ENCODE results near the gene SOX13. TPM values are rescaled to one million over a fixed set of nuclear protein-coding genes. Genes with fewer than 3 reads are reported as not detected.

SOX13 gene
- total RNA-seq, 1 donor from 2014 or later: 12.5 TPM

DNA sequence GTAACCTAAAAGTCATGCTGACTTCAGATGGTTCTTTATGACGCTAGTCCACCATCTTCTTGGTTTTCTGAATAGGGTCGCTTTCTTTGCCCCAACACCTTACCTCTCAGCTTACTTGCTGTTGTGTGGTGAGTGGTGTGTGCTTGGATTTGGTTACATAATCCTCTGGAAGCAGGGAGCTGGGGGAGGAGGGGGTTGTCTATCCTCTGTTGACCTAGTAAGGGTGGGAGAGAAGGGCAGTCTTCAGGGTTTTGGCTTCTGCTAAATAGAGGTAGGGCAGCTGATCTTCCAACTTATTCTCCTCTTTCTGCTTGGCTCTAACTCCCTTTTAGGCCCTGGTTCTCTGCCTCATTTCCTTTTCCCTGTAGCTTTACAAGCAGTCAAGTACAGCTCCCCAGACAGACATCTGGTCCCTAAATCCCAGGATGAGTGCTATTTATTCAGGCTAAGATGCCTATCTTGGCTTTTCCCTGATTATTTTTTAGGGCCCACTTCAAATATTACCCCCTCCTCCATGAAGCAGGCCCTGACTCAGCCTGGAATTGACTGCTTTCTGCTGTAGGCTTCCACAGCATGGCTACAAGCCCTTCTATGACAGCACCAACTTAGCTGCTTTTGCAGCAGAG, 99.6 kb downstream of the SOX13 start:
- peaks cover 13% of the 10 kb centered on the region for H3K9me3 Mint-ChIP-seq (ENCODE audit: unreplicated experiment)
- H3K27me3 Mint-ChIP-seq (ENCODE audit: unreplicated experiment): peaks cover 14% of the 10 kb centered on the region
- no peak overlapping the region for H3K4me3 Mint-ChIP-seq (ENCODE audit: unreplicated experiment)
- TF ChIP-seq, protein P1, sequence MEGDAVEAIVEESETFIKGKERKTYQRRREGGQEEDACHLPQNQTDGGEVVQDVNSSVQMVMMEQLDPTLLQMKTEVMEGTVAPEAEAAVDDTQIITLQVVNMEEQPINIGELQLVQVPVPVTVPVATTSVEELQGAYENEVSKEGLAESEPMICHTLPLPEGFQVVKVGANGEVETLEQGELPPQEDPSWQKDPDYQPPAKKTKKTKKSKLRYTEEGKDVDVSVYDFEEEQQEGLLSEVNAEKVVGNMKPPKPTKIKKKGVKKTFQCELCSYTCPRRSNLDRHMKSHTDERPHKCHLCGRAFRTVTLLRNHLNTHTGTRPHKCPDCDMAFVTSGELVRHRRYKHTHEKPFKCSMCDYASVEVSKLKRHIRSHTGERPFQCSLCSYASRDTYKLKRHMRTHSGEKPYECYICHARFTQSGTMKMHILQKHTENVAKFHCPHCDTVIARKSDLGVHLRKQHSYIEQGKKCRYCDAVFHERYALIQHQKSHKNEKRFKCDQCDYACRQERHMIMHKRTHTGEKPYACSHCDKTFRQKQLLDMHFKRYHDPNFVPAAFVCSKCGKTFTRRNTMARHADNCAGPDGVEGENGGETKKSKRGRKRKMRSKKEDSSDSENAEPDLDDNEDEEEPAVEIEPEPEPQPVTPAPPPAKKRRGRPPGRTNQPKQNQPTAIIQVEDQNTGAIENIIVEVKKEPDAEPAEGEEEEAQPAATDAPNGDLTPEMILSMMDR (IDR thresholded peaks at IDR 0.05): no peak
- H3K27ac Mint-ChIP-seq (ENCODE audit: unreplicated experiment): no peak overlapping the region
- no peaks in the 10 kb centered on the region for H3K36me3 Mint-ChIP-seq (ENCODE audit: unreplicated experiment)
- H3K4me1 Mint-ChIP-seq (ENCODE audit: unreplicated experiment): no peaks in the 10 kb centered on the region
- DNase-seq (ENCODE audit: extremely low spot score, unreplicated experiment): no peak

DNA sequence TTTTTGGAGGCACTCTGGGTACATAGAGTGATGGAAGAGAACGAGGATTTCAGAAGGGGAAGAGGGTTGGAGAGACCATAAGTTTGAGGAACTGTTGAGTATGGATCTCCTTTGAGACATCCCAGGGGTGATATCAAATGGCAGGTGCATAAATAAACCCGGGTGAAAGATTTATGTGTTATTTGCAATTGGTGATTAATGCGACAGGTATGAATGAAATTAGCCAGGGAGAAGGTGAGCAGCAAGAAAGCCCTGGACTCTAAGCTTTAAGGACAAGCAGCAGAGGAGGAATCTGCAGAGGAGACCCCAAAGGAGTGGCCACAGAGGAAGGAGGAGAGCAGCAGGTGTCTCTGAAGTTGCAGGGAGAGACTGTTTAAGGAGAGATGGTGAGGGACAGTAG, 102.0 kb downstream of the SOX13 start:
- H3K36me3 Mint-ChIP-seq (ENCODE audit: unreplicated experiment): no peaks in the 10 kb centered on the region
- no peak for DNase-seq (ENCODE audit: extremely low spot score, unreplicated experiment)
- H3K27me3 Mint-ChIP-seq (ENCODE audit: unreplicated experiment): peaks cover 26% of the 10 kb centered on the region
- TF ChIP-seq, protein P1 (IDR thresholded peaks at IDR 0.05): no peak
- H3K27ac Mint-ChIP-seq (ENCODE audit: unreplicated experiment): no peak overlapping the region
- H3K4me1 Mint-ChIP-seq (ENCODE audit: unreplicated experiment): no peaks in the 10 kb centered on the region
- H3K9me3 Mint-ChIP-seq (ENCODE audit: unreplicated experiment): peaks cover 8% of the 10 kb centered on the region
- no peak overlapping the region for H3K4me3 Mint-ChIP-seq (ENCODE audit: unreplicated experiment)

DNA sequence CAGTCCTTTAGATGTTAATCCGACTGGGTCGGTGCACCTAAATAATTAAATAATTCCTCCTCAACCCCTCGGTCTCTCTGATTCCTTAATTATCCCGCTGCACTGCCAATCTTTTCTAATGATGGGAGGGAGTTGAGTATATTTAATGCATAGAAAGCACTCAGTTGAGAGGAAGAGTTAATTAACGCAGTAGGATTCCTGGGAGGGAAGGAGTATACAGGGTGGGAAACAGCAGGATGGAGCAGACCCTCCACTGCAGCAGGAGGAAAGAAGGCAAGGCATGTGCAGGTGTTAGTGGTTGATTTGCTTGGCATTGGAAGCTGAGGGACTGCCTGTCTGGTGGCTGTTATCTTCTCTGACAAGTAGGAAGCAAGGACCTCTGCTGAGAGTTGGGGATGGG, 103.1 kb downstream of the SOX13 start:
- no peak for DNase-seq (ENCODE audit: extremely low spot score, unreplicated experiment)
- TF ChIP-seq, protein P1 (IDR thresholded peaks at IDR 0.05): no peak
- no peak overlapping the region for H3K27ac Mint-ChIP-seq (ENCODE audit: unreplicated experiment)
- no peak overlapping the region for H3K4me3 Mint-ChIP-seq (ENCODE audit: unreplicated experiment)
- H3K27me3 Mint-ChIP-seq (ENCODE audit: unreplicated experiment): peaks cover 30% of the 10 kb centered on the region
- no peaks in the 10 kb centered on the region for H3K36me3 Mint-ChIP-seq (ENCODE audit: unreplicated experiment)
- no peaks in the 10 kb centered on the region for H3K4me1 Mint-ChIP-seq (ENCODE audit: unreplicated experiment)
- no peaks in the 10 kb centered on the region for H3K9me3 Mint-ChIP-seq (ENCODE audit: unreplicated experiment)

DNA sequence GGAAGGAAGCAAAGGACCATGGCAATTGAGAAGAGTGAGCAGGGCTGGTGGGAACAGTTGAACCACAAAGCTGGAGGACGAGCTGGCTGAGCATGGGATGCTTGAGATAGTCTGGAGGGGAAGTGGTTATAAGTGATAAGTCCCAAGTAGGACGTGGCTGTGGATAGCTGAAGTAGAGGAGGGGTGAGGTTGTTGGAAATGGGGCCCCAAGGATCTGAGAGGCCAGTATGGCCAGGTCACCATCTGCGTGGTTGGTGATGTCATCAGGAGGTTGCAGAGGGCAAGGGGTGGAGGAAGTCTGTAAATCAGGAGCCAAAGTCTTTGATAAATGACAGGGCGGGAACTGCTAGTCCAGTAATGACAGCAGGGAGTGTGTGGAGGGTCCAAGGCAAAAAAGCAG, 104.2 kb downstream of the SOX13 start:
- Mint-ChIP-seq H3K27ac (ENCODE audit: unreplicated experiment) (no peak overlapping the region), H3K27me3 (ENCODE audit: unreplicated experiment) (peaks cover 37% of the 10 kb centered on the region), H3K9me3 (ENCODE audit: unreplicated experiment) (no peaks in the 10 kb centered on the region), H3K4me3 (ENCODE audit: unreplicated experiment) (no peak overlapping the region), H3K36me3 (ENCODE audit: unreplicated experiment) (no peaks in the 10 kb centered on the region), H3K4me1 (ENCODE audit: unreplicated experiment) (no peaks in the 10 kb centered on the region)
- TF ChIP-seq, protein P1 (IDR thresholded peaks at IDR 0.05): no peak
- DNase-seq (ENCODE audit: extremely low spot score, unreplicated experiment): no peak

Other genes with a start within 250 kb of the SOX13 start
- 95.7 and 102 TPM in 2 replicates for gene SNRPE, start 211.5 kb upstream of the SOX13 start, total RNA-seq
- gene ETNK2, start 78.9 kb downstream of the SOX13 start, total RNA-seq: 15.4 and 15.9 TPM in 2 replicates
- gene REN, start 93.2 kb downstream of the SOX13 start, total RNA-seq: not detected in 2 replicates
- gene KISS1, start 123.4 kb downstream of the SOX13 start, total RNA-seq: not detected in 2 replicates
- gene GOLT1A, start 140.9 kb downstream of the SOX13 start, total RNA-seq: not detected in 2 replicates

All from osteocyte (in vitro differentiated cells).